ENCODE measurements around the gene ALK. TPM values are rescaled to one million over a fixed set of nuclear protein-coding genes. Genes with fewer than 3 reads are reported as not detected.

The ALK gene
- total and polyA plus RNA-seq, 7 donors = 0.31 to 2.9 (median 1.2) TPM; not detected in 1

- no peak overlapping the region for H3K4me3 ChIP-seq
- DNase-seq = no peak
- TF ChIP-seq POLR2A (IDR thresholded peaks at IDR 0.05) (no peak), POLR2AphosphoS5 (IDR thresholded peaks at IDR 0.05) (no peak), EP300 (IDR thresholded peaks at IDR 0.05) (no peak), CTCF (IDR thresholded peaks at IDR 0.05) (no peak)
- H3K4me1 ChIP-seq = no peaks in the 10 kb centered on the region
- intact Hi-C loops (cut with DNase I) = no loop called here
- no peaks in the 10 kb centered on the region for H3K27me3 ChIP-seq
- no peak overlapping the region for H3K27ac ChIP-seq
- WGBS, 2 donors = 77 to 85% methylated on average over 1 of the region's 1 CpG
- no peaks in the 10 kb centered on the region for H3K36me3 ChIP-seq
- no peaks in the 10 kb centered on the region for H3K9me3 ChIP-seq
Observed at GRCh38 chr2:29583548-29584156, 337.7 kb downstream of the ALK start.

- no peak for TF ChIP-seq CTCF (IDR thresholded peaks at IDR 0.05)
- no peak for TF ChIP-seq POLR2A (IDR thresholded peaks at IDR 0.05)
- no peak for TF ChIP-seq EP300 (IDR thresholded peaks at IDR 0.05)
- no peak for TF ChIP-seq POLR2AphosphoS5 (IDR thresholded peaks at IDR 0.05)
- 61 to 70% methylated on average over 1 of the region's 1 CpG for WGBS, 2 donors
- no peak for DNase-seq
- Histone ChIP-seq H3K36me3 (no peaks in the 10 kb centered on the region), H3K4me1 (no peaks in the 10 kb centered on the region), H3K27ac (no peak overlapping the region), H3K27me3 (no peaks in the 10 kb centered on the region), H3K9me3 (no peaks in the 10 kb centered on the region), H3K4me3 (no peak overlapping the region)
- intact Hi-C loops (cut with DNase I) = no loop called here
Observed at GRCh38 chr2:29583104-29583503, 338.3 kb downstream of the ALK start.

DNA sequence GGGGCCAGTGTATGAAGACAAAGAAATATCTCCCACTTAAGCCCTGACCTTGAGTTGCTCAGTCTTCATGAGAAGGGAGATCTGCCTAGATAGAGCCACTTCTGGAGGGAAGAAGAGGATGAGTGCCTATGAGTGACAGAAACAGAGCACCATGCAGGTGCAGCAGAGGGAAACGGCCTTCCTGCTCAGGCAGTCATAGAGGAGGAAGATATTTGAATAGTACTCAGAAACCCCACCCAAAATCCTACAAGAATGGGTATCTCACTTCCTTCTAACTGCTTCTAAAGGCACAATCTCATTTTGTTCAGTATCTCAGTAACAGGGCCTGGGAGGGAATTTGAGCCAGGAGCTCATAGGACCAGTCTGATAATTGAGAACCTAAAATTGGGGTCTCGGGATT, 339.3 kb downstream of the ALK start:
- Histone ChIP-seq H3K36me3 (no peaks in the 10 kb centered on the region), H3K4me3 (no peak overlapping the region), H3K27ac (no peak overlapping the region), H3K9me3 (no peaks in the 10 kb centered on the region), H3K4me1 (no peaks in the 10 kb centered on the region), H3K27me3 (no peaks in the 10 kb centered on the region)
- intact Hi-C loops (cut with DNase I) = no loop called here
- DNase-seq = no peak
- TF ChIP-seq POLR2AphosphoS5 (IDR thresholded peaks at IDR 0.05) (no peak), EP300 (IDR thresholded peaks at IDR 0.05) (no peak), CTCF (IDR thresholded peaks at IDR 0.05) (no peak), POLR2A (IDR thresholded peaks at IDR 0.05) (no peak)
- WGBS, 2 donors = 47 to 78% methylated on average over 2 of the region's 2 CpGs

DNA sequence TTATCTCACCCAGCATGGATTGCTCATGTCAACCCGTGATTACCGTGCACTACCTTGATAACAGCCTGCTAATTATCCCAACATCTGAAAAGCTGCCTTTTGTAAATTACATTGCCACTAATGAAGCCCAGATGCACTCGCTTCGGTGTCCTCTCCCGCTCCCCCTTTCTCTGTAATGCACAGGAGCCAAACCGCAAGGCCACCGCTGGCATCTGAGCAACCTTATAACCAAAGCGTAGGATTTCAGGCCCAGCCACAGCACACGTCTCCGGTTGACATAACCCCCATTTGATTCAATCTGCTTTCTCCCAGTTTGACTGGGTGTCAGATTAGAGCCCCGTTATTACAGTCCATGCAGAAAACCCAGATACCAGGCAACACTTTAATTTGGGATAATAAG, 341.2 kb downstream of the ALK start:
- H3K9me3 ChIP-seq = no peaks in the 10 kb centered on the region
- DNase-seq = no peak
- 89 to 90% methylated on average over 11 of the region's 11 CpGs for WGBS, 2 donors
- H3K36me3 ChIP-seq = no peaks in the 10 kb centered on the region
- TF ChIP-seq POLR2AphosphoS5 (IDR thresholded peaks at IDR 0.05) (no peak), EP300 (IDR thresholded peaks at IDR 0.05) (no peak), POLR2A (IDR thresholded peaks at IDR 0.05) (no peak), CTCF (IDR thresholded peaks at IDR 0.05) (no peak)
- no peaks in the 10 kb centered on the region for H3K4me1 ChIP-seq
- intact Hi-C loops (cut with DNase I) = no loop called here
- H3K27ac ChIP-seq = no peak overlapping the region
- no peaks in the 10 kb centered on the region for H3K27me3 ChIP-seq
- H3K4me3 ChIP-seq = no peak overlapping the region

All from sigmoid colon (tissue), 7 donors.